ENCODE measurements around the gene OTOP1. TPM values are rescaled to one million over a fixed set of nuclear protein-coding genes. Genes with fewer than 3 reads are reported as not detected.
"Not testable (repeated sequence)": the region's sequence is repeated elsewhere in the genome, so short reads cannot be mapped to it uniquely, and the experiment has no call there.

OTOP1 gene
- not detected for total RNA-seq

DNA sequence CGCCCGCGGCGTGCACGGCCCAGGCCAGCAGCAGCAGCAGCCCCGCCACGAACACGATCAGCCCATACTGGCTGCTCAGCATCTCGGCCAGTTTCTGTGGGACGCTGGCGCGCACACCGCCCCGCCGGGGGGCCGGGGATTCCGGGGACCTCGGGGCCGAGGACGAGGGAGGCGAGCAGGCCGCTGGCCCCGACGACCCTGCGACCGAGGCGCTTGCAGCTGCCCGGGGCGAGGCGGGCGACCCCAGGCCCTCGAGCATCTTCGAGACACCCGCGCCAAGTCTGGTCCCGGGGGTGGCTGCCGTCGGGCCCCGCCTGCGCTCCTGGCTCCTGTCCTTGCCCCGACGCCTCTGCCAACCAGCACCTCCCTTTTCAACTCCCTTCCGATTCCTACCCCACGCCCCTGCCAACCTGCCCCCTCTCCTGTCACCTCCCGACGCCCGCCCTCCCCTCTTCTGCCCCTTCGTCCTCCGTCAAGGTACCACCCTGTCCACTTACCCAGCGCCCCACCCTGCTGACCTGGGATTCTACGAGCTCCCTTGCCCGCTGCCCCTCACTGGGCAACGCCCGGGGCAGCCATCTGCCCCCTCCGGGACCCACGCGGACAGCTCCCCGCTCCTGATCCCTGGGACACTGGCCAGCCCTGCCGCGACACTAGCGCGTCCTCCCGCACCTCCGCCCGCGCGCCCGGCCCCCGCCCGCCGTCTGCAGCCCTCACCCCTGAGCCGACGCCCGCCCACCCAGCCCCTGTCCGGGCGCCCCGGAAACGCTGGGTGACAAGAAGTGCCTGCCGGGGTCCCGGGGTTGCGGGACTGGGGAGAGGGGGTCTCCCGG lies at the start of gene OTOP1:
OTOP1 (minus strand) TSS at position 324 of the 833 bp plus-strand sequence; CDS start at position 259, 65 bp downstream.
- Mint-ChIP-seq H3K9me3 (peaks cover 3% of the 10 kb centered on the region in 2 donors), H3K36me3 (peaks cover 7 to 8% of the 10 kb centered on the region in 2 donors), H3K27ac (no peak within 1 kb of the TSS)
- ATAC-seq = no peak
- no peak for DNase-seq (ENCODE audit: low spot score in 2 of 2)

DNA sequence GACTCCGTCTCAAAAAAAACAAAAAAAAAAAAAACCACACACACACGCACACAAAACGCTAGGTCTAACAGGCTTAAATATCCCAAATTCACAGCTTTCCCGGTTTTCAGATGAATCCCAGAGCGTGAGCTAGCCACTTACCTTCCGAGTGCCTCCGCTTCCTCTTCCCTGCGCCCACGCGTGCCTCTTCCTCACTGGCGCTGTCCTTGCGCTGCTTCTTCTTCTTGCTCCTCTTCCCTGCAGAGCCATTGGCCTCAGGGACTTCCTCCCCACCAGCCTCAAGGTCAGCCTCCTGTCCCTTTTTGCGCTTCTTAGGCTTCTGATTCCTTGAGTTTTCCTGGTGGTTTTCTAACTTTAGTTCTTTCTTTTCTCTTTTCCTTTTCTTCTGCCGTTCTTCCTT lies 47.5 kb upstream of the OTOP1 start:
- Mint-ChIP-seq H3K9me3 (no peaks in the 10 kb centered on the region), H3K36me3 (peaks cover 0 to 10% of the 10 kb centered on the region in 2 donors), H3K27ac (no peak overlapping the region)
- ATAC-seq (no peak), DNase-seq (ENCODE audit: low spot score in 2 of 2) (no peak)

- ATAC-seq = no peak
- no peaks in the 10 kb centered on the region for H3K9me3 Mint-ChIP-seq
- peak overlapping the region in 1 of 2 donors; percentile 23 for H3K27ac Mint-ChIP-seq
- no peak for DNase-seq (ENCODE audit: low spot score in 2 of 2)
- H3K36me3 Mint-ChIP-seq = peaks cover 0 to 11% of the 10 kb centered on the region in 2 donors
Measured at GRCh38 chr4:4271912-4272311, 45.2 kb upstream of the OTOP1 start.

- no peak overlapping the region for H3K27ac Mint-ChIP-seq
- peaks cover 0 to 18% of the 10 kb centered on the region in 2 donors for H3K36me3 Mint-ChIP-seq
- DNase-seq (ENCODE audit: low spot score in 2 of 2) (no peak), ATAC-seq (no peak)
- no peaks in the 10 kb centered on the region for H3K9me3 Mint-ChIP-seq
Measured at GRCh38 chr4:4270529-4270928, 43.8 kb upstream of the OTOP1 start.

DNA sequence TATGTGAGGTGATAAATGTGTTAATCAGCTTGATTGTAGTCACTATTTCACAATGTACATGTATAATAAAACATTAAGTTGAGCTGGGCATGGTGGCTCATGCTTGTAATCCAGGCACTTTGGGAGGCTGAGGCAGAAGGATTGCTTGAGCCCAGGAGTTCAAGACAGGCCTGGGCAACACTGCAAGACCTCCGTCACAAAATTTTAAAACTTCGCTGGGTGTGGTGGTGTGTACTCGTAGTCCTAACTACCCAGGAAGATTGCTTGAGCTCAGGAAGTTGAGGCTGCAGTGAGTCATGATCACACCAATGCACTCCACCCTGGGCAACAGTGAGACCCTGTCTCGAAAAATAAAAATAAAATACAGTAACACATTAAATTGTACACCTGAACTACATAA lies 43.1 kb upstream of the OTOP1 start:
- DNase-seq (ENCODE audit: low spot score in 2 of 2) = no peak
- Mint-ChIP-seq H3K9me3 (no peaks in the 10 kb centered on the region), H3K27ac (peak overlapping the region in 1 of 2 donors; percentile 41), H3K36me3 (peaks cover 0 to 16% of the 10 kb centered on the region in 2 donors)
- ATAC-seq = no peak

DNA sequence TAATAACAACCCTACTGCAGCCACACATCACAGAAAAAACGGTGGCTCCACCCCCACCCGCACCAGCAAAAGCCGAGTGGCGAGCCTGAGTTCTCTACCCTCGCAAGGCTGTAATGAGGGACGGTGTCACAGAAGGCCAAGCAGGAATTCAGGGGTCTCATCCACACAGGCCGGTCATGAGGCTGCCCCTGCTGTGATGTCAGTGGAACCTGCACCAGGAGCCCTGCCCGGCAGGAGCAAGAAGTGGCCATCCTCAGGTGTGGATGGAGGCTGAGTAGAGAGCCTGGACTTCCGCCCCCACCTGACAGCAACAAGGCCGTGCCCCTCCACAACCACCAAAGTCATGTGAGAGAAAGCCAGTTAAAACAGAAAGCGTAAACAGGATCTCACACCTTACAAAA lies 42.6 kb upstream of the OTOP1 start:
- no peaks in the 10 kb centered on the region for H3K9me3 Mint-ChIP-seq
- H3K27ac Mint-ChIP-seq = peak overlapping the region in 1 of 2 donors; percentile 41
- no peak for ATAC-seq
- DNase-seq (ENCODE audit: low spot score in 2 of 2) = no peak
- H3K36me3 Mint-ChIP-seq = peaks cover 0 to 10% of the 10 kb centered on the region in 2 donors

- ATAC-seq = no peak
- peak overlapping the region in 1 of 2 donors; percentile 6 for H3K27ac Mint-ChIP-seq
- peaks cover 0 to 8% of the 10 kb centered on the region in 2 donors for H3K36me3 Mint-ChIP-seq
- no peak for DNase-seq (ENCODE audit: low spot score in 2 of 2)
- H3K9me3 Mint-ChIP-seq = no peaks in the 10 kb centered on the region
Measured at GRCh38 chr4:4268776-4269175, 42.0 kb upstream of the OTOP1 start.

GRCh38 chr4:4267981-4268380 lies 41.3 kb upstream of the OTOP1 start:
- H3K27ac Mint-ChIP-seq = no peak overlapping the region
- peaks cover 0 to 8% of the 10 kb centered on the region in 2 donors for H3K36me3 Mint-ChIP-seq

GRCh38 chr4:4260185-4260751 lies 33.5 kb upstream of the OTOP1 start:
- DNase-seq (ENCODE audit: low spot score in 2 of 2) (no peak), ATAC-seq (peak; percentile 57 to 88)
- Mint-ChIP-seq H3K9me3 (no peaks in the 10 kb centered on the region), H3K27ac (no peak overlapping the region), H3K36me3 (no peaks in the 10 kb centered on the region)

More at GRCh38 chr4:4267981-4268380, 41.3 kb upstream of the OTOP1 start:
- no peaks in the 10 kb centered on the region for H3K9me3 Mint-ChIP-seq
- ATAC-seq (no peak), DNase-seq (ENCODE audit: low spot score in 2 of 2) (no peak)

DNA sequence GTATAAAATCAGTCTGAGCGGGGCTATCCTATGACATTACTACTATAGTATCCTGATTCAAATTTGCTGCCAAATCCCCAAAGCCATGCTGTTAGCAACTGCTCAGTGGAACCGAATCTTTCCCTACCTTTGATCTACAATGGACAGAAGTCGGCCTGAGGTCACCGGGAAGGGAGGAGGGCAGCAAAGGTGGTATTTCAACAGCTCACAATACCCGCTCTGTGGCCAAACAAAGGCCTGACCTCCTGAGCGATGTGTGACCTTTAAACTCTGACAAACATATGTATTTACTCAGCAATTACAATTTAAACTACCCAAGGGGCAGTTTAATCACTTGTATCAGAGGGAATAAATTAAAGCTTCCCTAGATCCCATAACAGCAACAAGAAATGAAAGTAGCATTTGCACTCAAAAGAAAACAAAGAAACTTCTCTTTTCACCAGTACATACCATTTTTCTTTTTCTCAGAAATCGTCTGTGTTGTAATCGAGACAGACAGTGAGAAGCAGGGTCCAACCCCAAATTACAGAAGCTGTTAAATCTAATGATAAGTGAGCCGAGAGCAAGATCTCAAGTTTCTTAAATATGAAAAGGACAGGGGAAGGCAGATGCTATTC lies 32.9 kb upstream of the OTOP1 start:
- DNase-seq (ENCODE audit: low spot score in 2 of 2) (no peak), ATAC-seq (no peak)
- H3K36me3 Mint-ChIP-seq = no peaks in the 10 kb centered on the region
- H3K27ac Mint-ChIP-seq = no peak overlapping the region
- no peaks in the 10 kb centered on the region for H3K9me3 Mint-ChIP-seq

DNA sequence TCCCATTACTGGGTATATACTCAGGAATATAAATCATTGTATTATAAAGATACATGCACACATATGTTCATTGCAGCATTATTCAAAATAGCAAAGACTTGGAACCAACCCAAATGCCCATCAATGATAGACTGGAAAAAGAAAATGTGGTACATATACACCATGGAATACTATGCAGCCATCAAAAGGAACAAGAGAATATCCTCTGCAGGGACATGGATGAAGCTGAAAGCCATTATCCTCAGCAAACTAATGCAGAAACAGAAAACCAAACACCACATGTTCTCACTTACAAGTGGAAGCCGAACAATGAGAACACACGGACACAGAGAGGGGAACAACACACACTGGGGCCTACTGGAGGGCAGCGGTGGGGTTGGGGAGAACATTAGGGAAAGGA lies 31.0 kb upstream of the OTOP1 start:
- not testable (repeated sequence) for DNase-seq (ENCODE audit: low spot score in 2 of 2); H3K27ac Mint-ChIP-seq; H3K9me3 Mint-ChIP-seq; H3K36me3 Mint-ChIP-seq; ATAC-seq

DNA sequence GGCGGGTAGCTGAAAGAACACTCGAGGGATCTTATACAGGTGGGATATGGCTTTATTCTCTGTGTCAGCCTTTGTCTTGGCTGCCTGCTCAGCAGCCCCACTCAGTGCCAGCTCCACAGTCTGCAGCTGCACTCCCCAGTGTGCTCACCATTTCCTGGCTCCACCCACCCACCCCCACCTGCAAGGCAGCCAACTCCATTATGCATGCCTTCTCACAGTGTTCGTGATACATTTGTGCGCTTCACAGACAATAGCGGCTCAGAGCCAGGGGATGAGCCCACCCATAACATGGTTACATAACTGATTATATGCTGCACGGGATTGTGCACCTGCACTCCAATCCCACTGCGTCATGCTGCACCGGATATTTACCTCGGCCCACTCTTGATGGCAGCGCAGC lies 30.1 kb upstream of the OTOP1 start:
- DNase-seq (ENCODE audit: low spot score in 2 of 2) = no peak
- Mint-ChIP-seq H3K27ac (no peak overlapping the region), H3K36me3 (no peaks in the 10 kb centered on the region), H3K9me3 (no peaks in the 10 kb centered on the region)
- no peak for ATAC-seq

DNA sequence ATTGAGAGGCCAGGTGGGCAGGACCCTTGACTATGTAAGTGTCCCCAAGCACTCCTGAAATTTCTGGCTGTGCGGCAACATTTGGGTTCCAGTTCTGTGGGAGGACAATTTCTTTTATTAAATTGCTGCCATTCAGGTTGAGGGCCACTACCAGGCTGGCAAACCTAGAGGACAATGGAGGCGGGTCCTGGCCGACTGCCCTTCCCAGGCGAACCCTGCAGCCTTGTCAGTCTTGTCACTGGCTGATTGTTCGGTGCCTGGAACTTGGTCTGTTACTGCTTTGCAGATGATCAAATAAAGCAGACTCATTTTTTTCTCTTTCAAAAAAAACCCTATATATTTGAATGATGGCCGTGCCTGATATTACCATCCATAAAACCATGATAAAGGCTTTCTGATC lies 27.9 kb upstream of the OTOP1 start:
- H3K27ac Mint-ChIP-seq = no peak overlapping the region
- no peaks in the 10 kb centered on the region for H3K9me3 Mint-ChIP-seq
- ATAC-seq = no peak
- no peak for DNase-seq (ENCODE audit: low spot score in 2 of 2)
- no peaks in the 10 kb centered on the region for H3K36me3 Mint-ChIP-seq

GRCh38 chr4:4254199-4254598 lies 27.5 kb upstream of the OTOP1 start:
- Mint-ChIP-seq H3K9me3 (no peaks in the 10 kb centered on the region), H3K27ac (no peak overlapping the region), H3K36me3 (no peaks in the 10 kb centered on the region)
- ATAC-seq = no peak
- no peak for DNase-seq (ENCODE audit: low spot score in 2 of 2)

DNA sequence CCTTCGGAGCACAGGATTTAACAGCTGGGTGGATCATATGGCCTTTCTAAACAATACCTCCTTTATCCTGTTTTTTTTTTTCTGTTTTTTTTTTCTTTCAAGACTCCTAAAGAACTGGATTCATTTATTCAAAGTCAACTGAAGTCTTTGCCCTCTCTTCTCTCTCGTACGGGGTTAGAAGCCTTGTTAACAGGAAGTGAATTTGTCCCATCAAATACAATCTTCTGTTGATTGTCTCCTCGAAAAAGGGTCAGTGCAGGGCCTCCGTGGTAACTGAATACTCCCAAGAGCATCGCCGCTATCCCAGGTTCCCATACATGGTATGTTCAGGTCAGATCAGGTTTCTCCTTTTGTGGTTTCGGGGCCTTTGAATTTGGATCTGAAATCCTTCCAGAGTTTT lies 23.1 kb upstream of the OTOP1 start:
- H3K27ac Mint-ChIP-seq = no peak overlapping the region
- H3K9me3 Mint-ChIP-seq = no peaks in the 10 kb centered on the region
- ATAC-seq = no peak
- peaks cover 15 to 16% of the 10 kb centered on the region in 2 donors for H3K36me3 Mint-ChIP-seq
- no peak for DNase-seq (ENCODE audit: low spot score in 2 of 2)

- Mint-ChIP-seq H3K27ac (peak overlapping the region in 1 of 2 donors; percentile 97), H3K36me3 (peaks cover 15 to 16% of the 10 kb centered on the region in 2 donors)
- DNase-seq (ENCODE audit: low spot score in 2 of 2); H3K9me3 Mint-ChIP-seq; ATAC-seq: not testable (repeated sequence)
Measured at GRCh38 chr4:4249342-4249741, 22.6 kb upstream of the OTOP1 start.

- DNase-seq (ENCODE audit: low spot score in 2 of 2) (no peak), ATAC-seq (no peak)
- Mint-ChIP-seq H3K9me3 (no peaks in the 10 kb centered on the region), H3K27ac (peak overlapping the region; percentile 97 to 98), H3K36me3 (peaks cover 15 to 16% of the 10 kb centered on the region in 2 donors)
Measured at GRCh38 chr4:4248885-4249203, 22.1 kb upstream of the OTOP1 start.

All from activated naive CD4-positive, alpha-beta T cell treated with anti-CD3 and anti-CD28 coated beads, Interleukin-2, amount 50 U/mL, for 72 hours (primary cell).